ENCODE measurements around the gene PATE2.

The PATE2 gene

DNA sequence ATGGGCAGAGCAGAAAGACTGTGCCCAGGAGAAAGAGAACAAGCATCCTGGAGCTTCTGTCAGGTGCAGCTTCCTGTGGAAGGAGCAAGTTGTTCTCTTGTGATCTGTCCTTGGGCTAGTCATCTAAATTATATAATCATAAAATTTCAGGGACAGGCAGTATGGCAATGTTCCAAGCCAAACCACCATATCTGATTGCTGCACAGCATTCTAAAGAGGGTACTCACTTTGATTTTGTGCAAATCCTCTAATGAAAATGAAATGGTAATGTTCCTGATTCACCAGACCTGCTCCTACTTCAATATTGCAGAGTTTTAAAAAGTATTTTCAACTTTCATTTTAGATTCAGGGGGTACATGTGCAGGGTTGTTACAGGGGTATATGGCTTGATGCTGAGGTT lies at the start of gene PATE2:
Gene PATE2, minus strand, starts transcription at position 101 of the 400 bp plus-strand sequence. Its CDS starts 55 bp downstream, at position 46.
- DNase-seq (ENCODE audit: low read depth): no peak

DNA sequence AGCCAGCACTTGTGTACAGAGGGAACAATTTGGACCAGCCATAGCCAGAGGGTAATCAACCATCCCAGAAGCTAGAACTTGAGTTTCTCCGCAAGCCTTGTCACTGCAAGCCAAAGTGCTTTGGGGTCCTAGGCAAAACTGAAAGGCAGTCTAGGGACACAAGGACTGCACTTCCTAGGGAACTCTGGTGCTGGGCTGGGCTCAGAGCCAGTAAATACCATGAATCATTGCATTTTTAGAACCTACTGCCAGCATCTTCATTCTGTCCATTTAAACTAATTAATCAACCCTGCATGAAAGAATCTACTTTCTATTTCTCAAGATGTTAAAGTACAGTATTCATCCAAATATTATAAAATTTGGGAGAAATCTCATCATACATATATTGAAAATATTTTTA lies 29.3 kb upstream of the PATE2 start:
- DNase-seq (ENCODE audit: low read depth): no peak

DNA sequence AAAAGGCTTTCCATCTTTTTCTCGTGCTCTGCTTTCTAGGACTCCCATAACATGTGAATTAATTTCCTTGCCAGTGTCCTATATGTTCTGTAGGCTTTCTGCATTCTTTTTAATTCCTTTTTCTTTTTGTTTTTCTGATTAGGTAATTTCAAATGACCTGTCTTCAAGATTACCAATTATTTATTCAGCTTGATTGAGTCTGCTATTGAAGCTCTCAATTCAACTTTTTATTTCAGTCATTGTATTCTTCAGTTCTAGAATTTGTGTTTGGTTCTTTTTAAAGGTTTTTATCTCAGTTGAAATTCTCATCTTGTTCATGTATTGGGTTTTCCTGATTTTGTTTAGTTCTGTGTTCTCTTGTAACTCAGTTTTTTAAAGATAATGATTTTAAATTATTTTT lies 23.8 kb upstream of the PATE2 start:
- no peak for DNase-seq (ENCODE audit: low read depth)

DNA sequence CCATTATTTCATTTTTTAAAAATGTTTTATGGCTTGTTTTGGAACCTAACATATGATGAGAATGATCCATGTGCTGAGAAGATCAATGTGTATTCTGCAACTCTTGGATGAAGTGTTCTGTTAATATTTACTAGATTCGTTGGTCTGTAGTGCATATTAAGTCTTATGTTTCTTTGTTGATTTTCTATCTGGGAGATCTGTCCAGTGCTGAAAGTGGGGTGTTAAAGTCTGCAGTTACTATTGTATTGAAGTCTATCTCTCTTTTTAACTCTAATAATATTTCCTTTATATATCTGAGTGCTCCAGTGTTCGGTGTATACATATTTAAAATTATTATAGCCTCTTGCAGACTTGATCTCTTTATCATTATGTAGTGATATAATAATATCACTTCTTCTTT lies 21.2 kb upstream of the PATE2 start:
- DNase-seq (ENCODE audit: low read depth): no peak

DNA sequence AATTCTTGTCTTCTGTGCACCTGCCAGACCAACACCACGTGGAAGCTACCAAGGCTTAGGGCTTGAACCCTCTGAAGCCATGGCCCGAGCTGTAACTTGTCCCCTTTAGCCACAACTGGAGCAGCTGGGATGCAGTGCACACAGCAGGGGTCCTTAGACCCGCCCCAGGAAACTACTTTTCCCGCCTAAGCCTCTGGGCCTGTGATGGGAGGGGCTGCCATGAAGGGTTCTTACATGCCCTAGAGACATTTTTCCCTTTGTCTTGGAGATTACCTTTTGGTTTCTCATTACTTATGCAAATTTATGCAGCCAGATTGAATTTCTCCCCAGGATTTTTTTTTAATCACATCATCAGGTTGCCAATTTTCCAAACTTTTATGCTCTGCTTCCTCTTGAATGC lies 19.0 kb upstream of the PATE2 start:
- no peak for DNase-seq (ENCODE audit: low read depth)

DNA sequence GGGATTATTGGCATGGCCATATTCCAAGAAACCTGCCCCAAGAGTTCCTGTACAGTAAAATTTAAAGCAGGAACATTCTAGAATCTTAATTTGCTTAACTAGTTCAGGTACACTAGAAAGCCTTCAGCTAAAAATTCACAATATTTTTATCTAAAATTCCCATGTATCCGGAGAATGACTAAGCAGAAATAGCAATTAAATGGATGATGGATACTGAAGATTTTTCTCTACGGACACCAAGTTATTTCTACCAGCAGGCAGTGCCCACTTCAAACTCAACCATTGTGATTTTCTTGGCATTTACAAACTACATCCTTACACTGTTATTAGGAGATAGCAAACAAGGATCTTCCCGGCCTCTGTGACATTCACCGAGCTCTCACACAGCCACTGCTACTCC lies 12.2 kb upstream of the PATE2 start:
- DNase-seq (ENCODE audit: low read depth): no peak

DNA sequence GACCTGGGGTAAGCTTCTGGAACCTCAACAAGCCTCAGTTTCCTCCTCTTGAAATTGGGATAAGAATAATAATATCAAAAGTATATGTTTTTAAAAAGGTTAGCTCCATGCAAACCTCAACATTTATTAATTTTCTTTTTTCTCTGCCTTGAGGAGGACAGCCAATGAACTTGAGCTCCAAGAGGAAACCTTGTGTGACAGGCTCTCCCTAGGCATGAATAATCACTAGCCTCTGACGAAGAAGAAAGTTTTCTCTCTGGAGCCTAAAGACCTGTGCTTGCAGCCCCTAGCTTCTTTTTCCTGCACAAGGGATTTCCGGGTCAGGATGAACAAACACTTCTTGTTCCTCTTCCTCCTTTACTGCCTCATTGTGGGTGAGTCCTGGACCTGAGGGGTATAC lies 9.2 kb upstream of the PATE2 start, which contains the start of gene PATE3:
Gene PATE3, plus strand, starts transcription at position 301 of the 400 bp plus-strand sequence. Its CDS starts 25 bp downstream, at position 326.
- DNase-seq (ENCODE audit: low read depth): no peak

DNA sequence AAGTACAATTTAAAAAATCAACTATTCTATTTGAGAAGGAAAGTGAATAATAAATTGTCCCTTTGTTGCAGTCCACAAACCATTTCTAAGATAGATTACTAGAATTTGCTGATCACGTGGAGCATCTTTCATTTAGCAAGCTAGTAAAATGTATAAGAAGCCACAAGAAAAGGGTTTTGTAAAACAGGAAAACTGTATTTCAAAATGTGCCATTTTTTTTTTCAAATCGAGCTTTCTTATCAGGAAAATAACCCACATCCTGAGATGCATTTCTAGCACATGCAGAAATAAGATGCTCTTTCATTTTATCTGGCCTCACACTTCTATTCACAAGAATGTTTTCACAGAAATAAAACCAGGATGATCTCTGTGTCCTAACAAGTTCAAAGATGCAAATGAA lies 6.0 kb upstream of the PATE2 start:
- DNase-seq (ENCODE audit: low read depth): no peak

DNA sequence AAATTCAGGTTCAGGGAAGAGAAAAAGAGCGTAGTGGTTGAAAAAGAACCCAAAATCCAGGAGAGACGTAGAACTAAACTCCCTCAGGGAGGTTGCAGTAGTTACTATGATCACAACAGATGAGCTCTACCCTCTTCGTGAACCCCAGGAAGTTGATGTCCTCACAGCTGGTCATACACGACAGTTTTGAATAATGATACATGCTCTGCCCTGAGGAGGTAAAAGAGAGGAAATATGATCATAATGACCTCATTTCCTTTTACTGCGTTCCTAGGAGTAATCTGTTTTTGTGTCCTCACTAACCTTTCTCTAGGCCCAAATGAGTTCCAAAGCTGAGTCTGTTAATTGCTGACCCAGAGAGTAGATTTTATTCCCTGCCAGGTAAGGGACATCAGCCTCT lies 1.3 kb downstream of the PATE2 start:
- DNase-seq (ENCODE audit: low read depth): no peak

DNA sequence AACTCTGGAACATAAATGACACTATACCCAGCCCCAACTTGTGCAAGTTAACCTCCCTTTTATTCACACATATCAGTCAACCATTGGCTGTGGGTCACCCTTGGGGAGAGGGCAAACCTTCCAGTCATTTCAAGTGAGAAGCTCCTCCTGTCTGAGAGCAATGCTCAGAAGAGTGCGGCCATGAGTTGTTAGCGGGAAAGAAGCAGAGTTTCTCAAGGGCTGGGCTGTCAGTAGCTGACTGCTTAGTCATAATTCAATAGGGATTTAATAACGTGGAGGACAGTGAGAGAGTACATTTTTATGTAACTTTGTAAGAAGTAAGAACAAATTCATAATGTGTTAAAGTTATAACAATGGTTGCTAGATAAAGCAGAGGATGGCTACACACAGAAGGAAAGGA lies 5.1 kb downstream of the PATE2 start:
- DNase-seq (ENCODE audit: low read depth): no peak

DNA sequence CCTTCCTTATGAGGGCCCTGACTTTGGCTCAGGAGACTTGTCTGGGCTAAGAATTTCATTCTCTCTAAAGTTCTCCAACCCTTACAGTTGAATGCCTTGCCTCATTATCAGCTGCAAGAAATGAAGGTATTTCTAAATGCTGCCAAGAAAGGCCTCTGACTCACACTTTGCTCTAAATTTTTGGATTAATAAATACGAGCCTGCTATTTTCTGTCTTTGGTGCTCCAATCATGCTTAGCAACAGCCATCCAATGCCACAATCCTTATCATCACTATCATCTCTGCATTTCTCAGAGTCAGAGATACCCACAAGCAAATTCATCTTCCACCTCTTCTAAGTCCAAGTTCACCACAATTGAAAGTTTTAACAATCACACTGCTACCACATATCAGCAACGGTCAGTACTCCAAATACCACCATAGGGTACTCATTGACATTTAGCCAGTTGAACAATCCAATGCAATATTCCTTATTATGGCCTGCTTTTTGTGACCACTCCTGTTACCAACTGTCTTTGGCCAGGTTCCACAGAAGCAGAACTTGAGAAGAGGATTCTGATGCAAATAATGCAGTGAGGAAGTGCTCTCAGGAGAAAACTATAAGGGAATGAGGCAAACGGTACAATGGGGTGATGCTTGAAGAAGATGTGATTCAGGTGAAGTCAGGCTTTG lies 5.7 kb downstream of the PATE2 start:
- DNase-seq (ENCODE audit: low read depth): no peak

DNA sequence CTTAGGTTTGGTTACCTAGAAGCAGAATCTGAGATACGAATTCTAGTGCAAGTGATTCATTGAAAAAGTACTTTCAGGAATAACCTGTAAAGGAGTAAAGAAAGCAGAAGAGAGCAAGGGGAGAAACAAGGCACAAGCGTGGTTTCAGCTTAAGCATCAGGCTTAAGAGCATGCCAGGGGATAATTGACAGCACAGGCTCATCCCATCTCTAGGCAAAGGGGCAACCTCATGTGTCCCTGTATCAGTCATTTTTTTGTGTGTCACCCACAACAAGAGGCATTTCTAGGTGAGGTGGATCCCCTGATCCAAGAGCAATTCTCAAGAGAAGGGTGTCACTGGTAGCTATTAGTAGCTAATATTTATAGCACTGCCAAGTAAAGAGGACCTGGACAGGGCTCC lies 8.0 kb downstream of the PATE2 start:
- DNase-seq (ENCODE audit: low read depth): no peak

DNA sequence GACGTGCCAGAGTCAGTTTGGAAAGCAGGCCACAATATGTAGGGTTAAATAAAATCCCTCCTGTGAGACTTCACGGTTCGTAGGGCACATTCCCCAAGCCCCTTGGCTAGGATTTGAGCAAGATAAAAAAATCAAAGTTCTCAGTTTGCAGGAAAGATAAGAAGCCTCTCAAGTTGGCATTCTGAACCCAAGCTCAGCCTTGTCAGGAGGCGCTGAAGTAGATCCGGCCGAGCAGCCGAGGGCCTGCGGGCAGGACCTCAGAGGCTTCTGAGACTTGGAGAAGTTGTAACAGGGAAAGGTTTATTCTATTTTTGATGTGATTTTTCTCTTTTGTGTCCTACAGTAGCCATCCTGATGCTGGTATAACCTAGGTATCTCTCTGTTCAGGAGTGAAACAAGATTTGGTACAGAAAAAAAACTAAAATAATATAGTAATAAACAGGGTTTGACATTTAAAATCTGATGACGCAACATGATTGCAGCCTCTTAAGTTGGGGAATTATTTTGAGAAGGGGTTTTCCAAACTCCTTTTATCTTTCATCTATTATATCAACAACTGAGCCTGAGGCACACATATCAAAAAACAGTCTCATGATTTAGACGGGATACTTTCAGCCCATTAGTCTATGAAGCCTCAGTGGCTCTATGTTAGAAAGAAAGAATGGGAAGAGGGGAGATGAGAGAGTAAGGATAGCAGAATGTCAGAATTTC lies 10.1 kb downstream of the PATE2 start:
- no peak for DNase-seq (ENCODE audit: low read depth)

DNA sequence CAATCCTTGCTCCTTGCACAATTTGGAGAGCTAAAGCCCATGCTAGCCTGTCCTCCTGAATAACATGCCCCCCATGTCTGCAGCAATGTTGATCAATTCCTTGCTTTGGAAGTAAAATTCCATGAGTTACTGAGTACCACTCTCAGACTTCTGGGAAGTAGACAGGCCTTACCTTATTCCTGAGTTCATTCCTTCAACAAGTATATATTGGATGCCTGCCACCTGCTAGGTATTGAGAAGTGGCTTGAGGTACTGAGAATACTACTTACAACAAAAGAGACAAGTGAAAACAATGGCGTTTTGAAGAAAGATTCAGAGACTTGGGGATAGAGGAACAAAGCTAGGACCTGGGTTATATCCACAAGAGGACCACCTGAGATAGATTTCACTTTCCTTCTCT lies 12.4 kb downstream of the PATE2 start:
- no peak for DNase-seq (ENCODE audit: low read depth)

DNA sequence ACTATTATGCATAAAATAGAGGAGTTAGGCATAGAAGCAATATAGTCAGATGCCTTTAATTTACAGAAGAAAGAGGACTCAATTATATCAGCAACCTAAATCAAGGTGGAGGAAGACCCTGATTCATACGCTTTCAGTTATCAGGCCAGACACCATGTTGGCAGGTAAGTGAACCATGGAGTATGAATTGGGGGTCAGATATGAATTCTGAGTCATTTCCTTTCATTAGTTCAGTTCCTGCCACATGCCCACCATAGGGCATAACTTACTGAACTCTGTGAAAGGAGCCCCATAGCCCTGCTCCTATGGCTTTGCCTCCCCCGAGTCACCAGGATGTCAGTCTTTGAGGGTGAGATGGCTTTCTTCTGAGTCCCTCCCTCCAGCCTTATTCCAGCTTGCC lies 15.1 kb downstream of the PATE2 start:
- no peak for DNase-seq (ENCODE audit: low read depth)

DNA sequence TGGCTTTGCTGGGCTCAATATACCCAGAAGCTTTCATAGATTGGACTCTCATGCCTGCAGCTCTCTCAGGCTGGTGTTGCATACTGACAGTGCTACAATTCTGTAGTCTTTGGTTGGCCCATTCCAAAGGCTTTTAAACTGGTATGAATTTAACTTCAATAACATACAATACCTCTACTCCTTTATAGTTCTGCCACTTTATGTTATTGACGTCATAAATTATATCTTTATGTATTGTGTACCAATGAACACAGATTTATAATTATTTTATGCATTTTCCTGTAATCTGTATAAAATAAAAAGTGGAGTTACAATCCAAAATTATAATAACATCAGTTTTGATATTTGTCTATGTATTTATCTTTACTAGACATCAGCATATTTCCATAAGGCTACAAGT lies 16.2 kb downstream of the PATE2 start:
- no peak for DNase-seq (ENCODE audit: low read depth)

DNA sequence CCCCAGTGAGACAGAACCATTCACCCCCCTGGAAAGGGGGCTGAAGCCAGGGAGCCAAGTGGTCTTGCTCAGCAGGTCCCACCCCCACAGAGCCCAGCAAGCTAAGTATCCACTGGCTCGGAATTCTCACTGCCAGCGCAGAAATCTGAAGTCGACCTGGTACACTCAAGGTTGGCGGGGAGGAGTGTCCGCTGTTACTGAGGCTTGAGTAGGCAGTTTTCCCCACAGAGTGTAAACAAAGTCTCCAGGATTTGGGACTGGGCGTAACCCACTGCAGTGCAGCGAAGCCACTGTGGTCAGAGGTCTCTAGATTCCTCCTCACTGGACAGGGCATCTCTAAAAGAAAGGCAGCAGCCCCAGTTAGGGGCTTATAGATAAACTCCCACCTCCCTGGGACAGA lies 22.6 kb downstream of the PATE2 start:
- DNase-seq (ENCODE audit: low read depth): no peak

DNA sequence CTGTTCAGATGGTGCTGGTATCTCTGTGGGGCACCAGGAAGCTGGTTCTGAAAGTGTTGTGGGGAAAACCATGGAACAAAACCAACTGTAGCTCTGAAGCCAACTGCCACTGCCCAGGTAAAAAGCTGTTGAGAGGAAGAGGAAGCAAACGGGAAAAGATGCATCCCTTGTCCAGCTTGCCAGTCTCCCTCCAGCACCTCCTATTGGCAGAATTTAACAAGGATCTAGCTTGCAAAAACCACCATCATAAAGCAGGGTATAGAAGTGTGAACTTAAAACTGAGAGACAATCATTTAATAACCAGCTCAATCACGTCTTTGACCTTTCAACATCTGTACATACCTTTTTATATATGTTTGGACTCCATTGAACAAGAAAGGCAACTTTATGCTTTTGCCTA lies 28.0 kb downstream of the PATE2 start:
- DNase-seq (ENCODE audit: low read depth): no peak

DNA sequence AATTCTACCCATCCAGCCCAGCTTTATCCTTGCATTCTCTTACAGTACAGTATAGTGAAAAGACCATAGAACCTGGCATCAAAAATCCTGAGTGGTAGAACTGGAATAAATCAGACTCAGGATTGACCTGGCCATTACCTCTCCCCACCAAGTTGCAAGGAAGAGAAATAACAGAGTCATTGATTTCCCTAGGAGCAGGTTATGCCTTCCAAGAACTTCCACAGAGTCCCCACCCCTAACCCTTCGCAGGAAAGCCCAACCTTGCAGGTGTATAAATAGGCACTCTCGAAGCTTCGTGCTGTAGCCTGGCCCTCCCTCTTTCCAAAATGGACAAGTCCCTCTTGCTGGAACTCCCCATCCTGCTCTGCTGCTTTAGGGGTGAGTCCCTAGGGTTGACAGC lies 32.6 kb downstream of the PATE2 start, which contains the start of gene PATE1:
Gene PATE1, plus strand, starts transcription at position 301 of the 400 bp plus-strand sequence. Its CDS starts 26 bp downstream, at position 327.
- DNase-seq (ENCODE audit: low read depth): no peak

DNA sequence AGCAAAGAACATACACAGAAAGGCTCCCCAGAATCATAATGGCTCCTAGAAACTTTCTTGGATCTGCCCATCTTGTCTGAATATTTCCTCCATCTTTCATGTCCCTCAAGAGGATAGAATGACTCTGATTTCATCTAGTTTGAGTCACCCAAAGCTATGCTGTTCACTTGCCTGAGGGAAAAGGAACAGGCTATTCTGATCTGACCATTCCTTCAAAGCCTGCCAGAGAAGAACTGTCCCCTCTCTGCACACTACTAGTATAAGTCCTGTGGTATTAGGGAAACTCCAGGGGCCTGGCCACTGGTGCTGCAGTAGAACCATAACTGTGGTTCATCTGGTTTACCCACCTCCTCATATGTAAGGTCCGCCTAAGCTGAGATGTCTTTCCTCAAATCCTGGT lies 34.9 kb downstream of the PATE2 start:
- DNase-seq (ENCODE audit: low read depth): no peak

DNA sequence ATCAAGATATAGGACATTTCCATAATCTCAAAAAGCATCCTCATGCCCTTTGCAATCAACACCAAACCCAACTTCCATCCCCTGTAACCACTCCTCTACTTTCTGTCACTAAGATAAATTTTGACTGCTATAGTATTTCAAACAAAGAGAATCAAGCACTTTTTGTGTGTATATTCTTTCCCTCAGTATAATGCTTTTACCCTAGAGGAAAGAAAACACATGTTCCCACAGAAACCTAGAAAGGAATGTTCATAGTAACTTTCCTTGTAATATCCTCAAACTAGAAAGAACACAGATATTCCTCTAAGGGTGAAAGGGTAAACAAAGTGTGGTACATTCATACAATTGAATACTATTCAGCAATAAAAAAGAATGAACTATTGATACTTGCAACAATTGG lies 38.0 kb downstream of the PATE2 start:
- no peak for DNase-seq (ENCODE audit: low read depth)

DNA sequence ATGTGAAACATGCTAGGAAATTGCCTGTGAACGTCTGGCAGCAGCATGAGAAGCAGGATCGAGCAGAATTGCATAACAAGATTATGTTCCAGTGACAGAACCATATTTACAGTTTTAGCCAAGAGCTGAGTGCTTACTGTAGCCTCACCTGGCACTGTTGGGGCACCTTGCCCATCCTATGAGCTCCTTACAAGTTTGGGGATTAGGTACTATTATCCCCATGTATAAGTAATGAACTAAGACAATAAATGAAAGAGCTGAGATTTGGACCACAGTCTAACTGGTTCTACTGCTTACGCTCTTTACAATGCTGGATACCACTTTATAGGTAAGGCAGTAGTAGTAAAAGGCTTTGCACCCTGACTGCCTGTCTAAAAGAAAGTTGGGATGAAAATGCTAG lies 49.7 kb downstream of the PATE2 start:
- DNase-seq (ENCODE audit: low read depth): no peak
